Measurements from ENCODE around the gene NR2F1. TPM values are rescaled to one million over a fixed set of nuclear protein-coding genes. Genes with fewer than 3 reads are reported as not detected.

Gene NR2F1
- total RNA-seq, 2 experiments from 2014 or later, result not detected

GRCh38 chr5:93574491-93575305 lies 8.3 kb upstream of the NR2F1 start:
- H3K4me1 Mint-ChIP-seq, result peaks cover 23% of the 10 kb centered on the region
- peaks cover 1% of the 10 kb centered on the region for H3K36me3 Mint-ChIP-seq
- no peak overlapping the region for H3K27ac Mint-ChIP-seq
- no peak overlapping the region for H3K4me3 Mint-ChIP-seq
- DNase-seq, result no peak
- H3K27me3 Mint-ChIP-seq, result peaks cover 96% of the 10 kb centered on the region
- H3K9me3 Mint-ChIP-seq, result peaks cover 2% of the 10 kb centered on the region

GRCh38 chr5:93575461-93576414 lies 7.3 kb upstream of the NR2F1 start:
- no peak for DNase-seq
- Mint-ChIP-seq H3K4me1 (peaks cover 28% of the 10 kb centered on the region), H3K36me3 (peaks cover 1% of the 10 kb centered on the region), H3K4me3 (no peak overlapping the region), H3K27ac (no peak overlapping the region), H3K9me3 (peaks cover 2% of the 10 kb centered on the region), H3K27me3 (peaks cover 96% of the 10 kb centered on the region)

GRCh38 chr5:93576994-93577853 lies 5.8 kb upstream of the NR2F1 start:
- no peak overlapping the region for H3K27ac Mint-ChIP-seq
- H3K4me3 Mint-ChIP-seq, result no peak overlapping the region
- H3K4me1 Mint-ChIP-seq, result peaks cover 19% of the 10 kb centered on the region
- no peak for DNase-seq
- peaks cover 87% of the 10 kb centered on the region for H3K27me3 Mint-ChIP-seq
- H3K9me3 Mint-ChIP-seq, result no peaks in the 10 kb centered on the region
- no peaks in the 10 kb centered on the region for H3K36me3 Mint-ChIP-seq

GRCh38 chr5:93577854-93578812 lies 4.9 kb upstream of the NR2F1 start:
- no peak for DNase-seq
- Mint-ChIP-seq H3K36me3 (no peaks in the 10 kb centered on the region), H3K9me3 (no peaks in the 10 kb centered on the region), H3K27me3 (peaks cover 78% of the 10 kb centered on the region), H3K27ac (no peak overlapping the region), H3K4me1 (peaks cover 18% of the 10 kb centered on the region), H3K4me3 (no peak overlapping the region)

GRCh38 chr5:93578813-93579691 lies 4.0 kb upstream of the NR2F1 start:
- Mint-ChIP-seq H3K4me3 (no peak overlapping the region), H3K27ac (no peak overlapping the region), H3K9me3 (no peaks in the 10 kb centered on the region), H3K36me3 (no peaks in the 10 kb centered on the region), H3K4me1 (peaks cover 16% of the 10 kb centered on the region), H3K27me3 (peaks cover 69% of the 10 kb centered on the region)
- no peak for DNase-seq

- DNase-seq, result no peak
- Mint-ChIP-seq H3K36me3 (no peaks in the 10 kb centered on the region), H3K4me3 (peak overlapping the region; percentile 67), H3K4me1 (peaks cover 16% of the 10 kb centered on the region), H3K27me3 (peaks cover 62% of the 10 kb centered on the region), H3K9me3 (no peaks in the 10 kb centered on the region), H3K27ac (no peak overlapping the region)
Observed at GRCh38 chr5:93579692-93580062, 3.3 kb upstream of the NR2F1 start.

GRCh38 chr5:93580063-93580926 lies 2.7 kb upstream of the NR2F1 start:
- Mint-ChIP-seq H3K9me3 (no peaks in the 10 kb centered on the region), H3K4me1 (peaks cover 16% of the 10 kb centered on the region), H3K36me3 (no peaks in the 10 kb centered on the region), H3K4me3 (peak overlapping the region; percentile 67), H3K27ac (no peak overlapping the region), H3K27me3 (peaks cover 58% of the 10 kb centered on the region)
- no peak for DNase-seq

- Mint-ChIP-seq H3K4me1 (peaks cover 20% of the 10 kb centered on the region), H3K27ac (no peak within 1 kb of the TSS), H3K27me3 (peaks cover 58% of the 10 kb centered on the region), H3K9me3 (no peaks in the 10 kb centered on the region), H3K4me3 (peak within 1 kb of the TSS; percentile 67), H3K36me3 (no peaks in the 10 kb centered on the region)
- DNase-seq, result no peak
Observed at GRCh38 chr5:93580927-93581445, 2.0 kb upstream of the NR2F1 start, which contains the start of gene NR2F1-AS1. TSS of gene NR2F1-AS1 (minus strand) at chr5:93581219.

- H3K4me3 Mint-ChIP-seq, result no peak overlapping the region
- H3K9me3 Mint-ChIP-seq, result no peaks in the 10 kb centered on the region
- H3K27ac Mint-ChIP-seq, result no peak overlapping the region
- DNase-seq, result no peak
- peaks cover 60% of the 10 kb centered on the region for H3K27me3 Mint-ChIP-seq
- peaks cover 24% of the 10 kb centered on the region for H3K4me1 Mint-ChIP-seq
- no peaks in the 10 kb centered on the region for H3K36me3 Mint-ChIP-seq
Observed at GRCh38 chr5:93582167-93582462, 907 bp upstream of the NR2F1 start.

- Mint-ChIP-seq H3K9me3 (no peaks in the 10 kb centered on the region), H3K27me3 (peaks cover 58% of the 10 kb centered on the region), H3K27ac (no peak overlapping the region), H3K4me3 (peak overlapping the region; percentile 65), H3K36me3 (peaks cover 4% of the 10 kb centered on the region), H3K4me1 (peaks cover 32% of the 10 kb centered on the region)
- no peak for DNase-seq
Observed at GRCh38 chr5:93583439-93583767, 381 bp downstream of the NR2F1 start.

GRCh38 chr5:93583768-93584595 lies 960 bp downstream of the NR2F1 start:
- H3K27me3 Mint-ChIP-seq, result peaks cover 58% of the 10 kb centered on the region
- peak overlapping the region; percentile 65 for H3K4me3 Mint-ChIP-seq
- H3K9me3 Mint-ChIP-seq, result peaks cover 4% of the 10 kb centered on the region
- peaks cover 34% of the 10 kb centered on the region for H3K4me1 Mint-ChIP-seq
- DNase-seq, result peak; percentile 56
- H3K27ac Mint-ChIP-seq, result no peak overlapping the region
- H3K36me3 Mint-ChIP-seq, result peaks cover 8% of the 10 kb centered on the region

- peaks cover 8% of the 10 kb centered on the region for H3K36me3 Mint-ChIP-seq
- H3K4me3 Mint-ChIP-seq, result no peak overlapping the region
- H3K9me3 Mint-ChIP-seq, result peaks cover 5% of the 10 kb centered on the region
- no peak overlapping the region for H3K27ac Mint-ChIP-seq
- no peak for DNase-seq
- peaks cover 33% of the 10 kb centered on the region for H3K4me1 Mint-ChIP-seq
- H3K27me3 Mint-ChIP-seq, result peaks cover 61% of the 10 kb centered on the region
Observed at GRCh38 chr5:93584596-93585040, 1.6 kb downstream of the NR2F1 start.

Measured in activated naive CD8-positive, alpha-beta T cell treated with anti-CD3 and anti-CD28 coated beads for 36 hours (primary cell).